ENCODE measurements around the gene PDSS2. TPM values are rescaled to one million over a fixed set of nuclear protein-coding genes. Genes with fewer than 3 reads are reported as not detected.

Gene PDSS2
- total RNA-seq, 4 donors from 2014 or later = 2.3 to 16.9 (median 10.7) TPM

DNA sequence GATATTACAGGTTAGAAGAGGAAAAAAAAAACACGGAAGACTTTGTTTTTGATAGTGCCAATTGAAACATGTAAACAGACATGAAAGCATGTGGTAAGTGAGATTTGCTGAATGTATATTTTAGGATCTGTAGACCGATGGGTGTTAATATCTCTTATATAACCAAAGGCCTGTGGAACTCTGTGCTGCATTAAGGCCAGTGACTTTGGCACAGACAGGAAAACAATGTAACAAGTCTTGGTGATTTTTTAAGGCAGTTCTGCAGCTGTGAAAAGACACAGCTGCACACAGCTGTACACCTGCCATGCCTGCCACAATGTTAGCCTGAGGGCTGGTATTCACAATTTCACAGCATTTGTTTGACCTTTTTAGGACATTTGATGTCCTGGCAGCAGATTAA is 36.6 kb upstream of the PDSS2 start:
- H3K27me3 ChIP-seq = no peaks in the 10 kb centered on the region
- no peak for DNase-seq
- TF ChIP-seq POLR2A (IDR thresholded peaks at IDR 0.05) (no peak), CTCF (IDR thresholded peaks at IDR 0.05) (no peak)
- H3K4me3 ChIP-seq = no peak overlapping the region
- H3K27ac ChIP-seq = peak overlapping the region; percentile 55 to 72
- intact Hi-C loops (cut with DNase I; ENCODE audit: low total_unique reads) = no loop called here
- no peaks in the 10 kb centered on the region for H3K36me3 ChIP-seq
- H3K4me1 ChIP-seq = no peaks in the 10 kb centered on the region
- no peaks in the 10 kb centered on the region for H3K9me3 ChIP-seq

DNA sequence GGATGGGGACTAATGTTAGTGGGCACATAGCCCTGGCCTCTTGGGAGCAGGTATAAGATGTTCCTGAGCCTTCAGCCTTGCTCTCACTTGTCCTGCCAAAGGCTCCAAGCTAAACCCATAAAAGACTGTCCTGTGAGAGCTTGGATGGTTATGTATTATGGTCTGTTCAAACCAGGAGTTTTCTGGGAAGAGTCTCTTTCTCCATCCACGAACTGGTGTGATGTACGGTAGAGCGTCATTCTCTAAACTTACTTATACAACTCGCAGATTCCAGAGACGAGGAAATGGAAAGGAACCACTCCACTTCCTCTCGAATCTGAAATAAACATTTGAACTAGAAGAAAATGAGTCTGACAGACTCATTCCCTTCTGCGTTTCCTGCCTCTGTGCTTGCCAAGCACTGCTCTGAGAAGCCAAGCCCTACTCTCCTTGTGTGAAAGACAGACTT is 35.9 kb upstream of the PDSS2 start:
- peak in 1 of 2 donors; percentile 26 for DNase-seq
- Histone ChIP-seq H3K4me1 (no peaks in the 10 kb centered on the region), H3K36me3 (no peaks in the 10 kb centered on the region), H3K4me3 (no peak overlapping the region), H3K27ac (peak overlapping the region; percentile 55 to 72), H3K27me3 (no peaks in the 10 kb centered on the region), H3K9me3 (no peaks in the 10 kb centered on the region)
- TF ChIP-seq CTCF (IDR thresholded peaks at IDR 0.05) = no peak
- TF ChIP-seq POLR2A (IDR thresholded peaks at IDR 0.05) = no peak
- intact Hi-C loops (cut with DNase I; ENCODE audit: low total_unique reads) = no loop called here

DNA sequence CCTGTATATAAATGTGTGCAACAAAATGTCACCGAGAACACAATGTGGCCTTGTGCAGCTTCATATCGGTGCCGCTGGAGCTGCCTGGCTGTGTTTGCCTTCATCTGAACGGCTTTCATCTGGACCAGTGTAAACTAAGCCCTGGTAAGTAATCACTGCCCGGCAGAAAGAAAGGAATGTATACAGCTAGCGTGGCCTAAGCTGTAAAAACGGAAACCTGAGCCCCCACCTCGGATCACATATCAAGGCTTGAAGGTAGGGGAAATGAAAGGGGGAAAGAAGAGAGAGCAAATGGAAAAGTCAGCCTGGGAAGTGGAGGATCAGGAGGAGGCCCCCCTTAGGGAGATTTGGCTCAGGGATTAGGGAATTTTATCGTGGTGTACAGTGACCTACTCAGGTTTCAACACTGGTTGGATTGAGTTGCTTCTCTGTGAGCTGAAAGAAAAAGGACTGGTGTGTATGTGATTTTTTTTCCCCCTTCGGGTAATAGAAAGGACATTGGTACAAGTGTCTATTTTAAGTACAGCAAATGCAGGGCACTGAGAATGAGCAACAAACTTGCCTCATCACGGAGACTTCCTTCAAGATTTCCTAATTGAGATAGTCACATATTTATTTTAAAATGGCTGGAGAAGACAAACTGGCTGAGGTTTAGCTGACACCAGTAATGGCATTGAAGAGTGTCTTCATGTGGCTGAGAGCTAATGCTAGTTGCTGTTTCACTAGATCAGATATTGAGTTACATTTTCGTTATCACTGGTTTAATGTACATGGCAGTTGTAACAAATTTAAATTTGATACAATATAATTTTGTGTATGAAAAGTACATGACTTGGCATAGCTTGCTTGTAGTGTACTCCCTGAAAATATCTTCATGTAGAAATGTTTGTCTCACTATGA is 34.0 kb upstream of the PDSS2 start:
- peak overlapping the region; percentile 62 to 65 for H3K27ac ChIP-seq
- DNase-seq = no peak
- no peaks in the 10 kb centered on the region for H3K4me1 ChIP-seq
- H3K27me3 ChIP-seq = no peaks in the 10 kb centered on the region
- TF ChIP-seq POLR2A (IDR thresholded peaks at IDR 0.05) (no peak), CTCF (IDR thresholded peaks at IDR 0.05) (no peak)
- no peaks in the 10 kb centered on the region for H3K36me3 ChIP-seq
- H3K9me3 ChIP-seq = no peaks in the 10 kb centered on the region
- intact Hi-C loops (cut with DNase I; ENCODE audit: low total_unique reads) = no loop called here
- peak overlapping the region; percentile 17 to 66 for H3K4me3 ChIP-seq

DNA sequence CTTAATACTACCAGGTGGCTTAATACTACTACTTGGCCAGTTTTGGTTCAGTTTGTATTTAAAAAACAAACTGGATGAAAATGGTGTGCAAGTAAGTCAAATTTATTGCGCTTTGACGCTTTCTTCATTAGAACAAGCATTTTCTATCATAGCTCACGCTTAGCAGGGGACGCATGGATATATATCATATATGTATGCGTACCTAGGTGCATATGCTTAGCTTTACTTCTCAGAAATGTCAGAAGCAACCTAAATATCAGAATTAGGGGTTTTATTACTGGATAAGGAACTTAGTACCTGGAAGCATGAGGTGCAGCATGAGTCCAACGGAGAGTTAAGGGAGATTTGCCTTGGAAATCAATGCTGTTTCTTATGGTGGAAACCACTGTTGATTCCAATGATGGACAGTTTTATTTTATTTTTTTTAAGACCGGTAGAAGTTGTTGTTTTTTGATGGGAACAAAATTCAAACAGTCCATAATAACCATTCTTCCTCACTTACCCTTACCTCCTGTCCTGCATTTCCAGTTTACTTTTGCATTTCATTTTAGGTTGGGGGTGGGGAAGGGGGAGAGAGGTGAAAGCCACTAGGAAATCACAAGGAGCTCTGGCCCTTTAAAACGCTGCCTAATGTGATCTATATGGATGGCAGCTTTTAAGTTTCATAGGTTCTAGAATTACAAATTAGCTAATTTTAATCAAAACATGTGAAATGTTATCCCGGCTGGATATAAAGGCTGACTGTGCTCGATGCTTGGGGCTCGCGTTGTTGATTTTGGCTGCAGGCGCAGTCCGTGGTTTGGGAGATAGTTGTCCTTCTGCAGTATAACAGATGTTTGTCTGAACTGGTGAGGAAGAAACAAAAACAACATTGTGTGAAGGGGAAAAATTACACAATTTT is 32.6 kb upstream of the PDSS2 start:
- Histone ChIP-seq H3K9me3 (no peaks in the 10 kb centered on the region), H3K27me3 (no peaks in the 10 kb centered on the region), H3K4me3 (peak overlapping the region; percentile 63 to 66), H3K27ac (peak overlapping the region; percentile 65 to 85), H3K36me3 (no peaks in the 10 kb centered on the region), H3K4me1 (no peaks in the 10 kb centered on the region)
- intact Hi-C loops (cut with DNase I; ENCODE audit: low total_unique reads) = no loop called here
- TF ChIP-seq CTCF (IDR thresholded peaks at IDR 0.05) = no peak
- no peak for TF ChIP-seq POLR2A (IDR thresholded peaks at IDR 0.05)
- DNase-seq = peak; percentile 21 to 27
